HEK293 (cell line): ENCODE data around the gene CD3G.
A peak's percentile ranks its signal among the peaks of the same experiment; 100 is the strongest.

Experiments used
- GLI2 ChIP-seq: fragments of 450-650 bp; formaldehyde crosslinking; IDR thresholded peaks from 2 replicates; pipeline ENCODE4; 2017; ENCODE audit warnings: missing biosample characterization, missing genetic modification characterization, low read depth, borderline replicate concordance
- HIC1 ChIP-seq: fragments of 450-650 bp; formaldehyde crosslinking; IDR thresholded peaks from 2 replicates; pipeline ENCODE4 v1.5.1; 2016; ENCODE audit warnings: missing biosample characterization, missing genetic modification characterization
- KLF16 ChIP-seq: fragments of 450-650 bp; formaldehyde crosslinking; IDR thresholded peaks from 2 replicates; pipeline ENCODE4 v1.5.1; 2017; ENCODE audit warnings: missing biosample characterization, missing genetic modification characterization
- MEIS1 ChIP-seq: sonication (generic); formaldehyde crosslinking; IDR thresholded peaks from 2 replicates; pipeline ENCODE4 v1.8.1; 2022; ENCODE audit warnings: missing genetic modification reagents, mild to moderate bottlenecking, borderline replicate concordance
- SALL2 ChIP-seq: fragments of 450-650 bp; formaldehyde crosslinking; IDR thresholded peaks from 2 replicates; pipeline ENCODE4 v1.5.0; 2017; ENCODE audit warnings: missing biosample characterization, mild to moderate bottlenecking, missing genetic modification characterization, borderline replicate concordance
- ZBTB7A ChIP-seq: fragments of 450-650 bp; formaldehyde crosslinking; IDR thresholded peaks from 2 replicates; pipeline ENCODE4 v1.5.1; 2016; ENCODE audit warnings: low read depth, missing biosample characterization, missing genetic modification characterization
- ZNF362 ChIP-seq: fragments of 450-650 bp; formaldehyde crosslinking; IDR thresholded peaks from 2 replicates; pipeline ENCODE4 v1.5.1; 2016; ENCODE audit warnings: missing biosample characterization, missing genetic modification characterization
- ZNF37A ChIP-seq: fragments of 450-650 bp; IDR thresholded peaks from 2 replicates; pipeline ENCODE4 v1.5.1; 2018; ENCODE audit warnings: missing biosample characterization, missing genetic modification characterization
- ZNF391 ChIP-seq: fragments of 450-650 bp; formaldehyde crosslinking; IDR thresholded peaks from 2 replicates; pipeline ENCODE4 v1.5.1; 2016; ENCODE audit warnings: low read depth, missing biosample characterization, missing genetic modification characterization, borderline replicate concordance
- ZNF513 ChIP-seq: fragments of 450-650 bp; IDR thresholded peaks from 2 replicates; pipeline ENCODE4 v1.5.1; 2018; ENCODE audit warnings: missing biosample characterization, missing genetic modification characterization
- ZNF629 ChIP-seq: fragments of 450-650 bp; formaldehyde crosslinking; IDR thresholded peaks from 2 replicates; pipeline ENCODE4 v1.5.1; 2017; ENCODE audit warnings: missing biosample characterization, missing genetic modification characterization
- ZNF677 ChIP-seq: fragments of 450-650 bp; IDR thresholded peaks from 2 replicates; pipeline ENCODE4 v1.5.0; 2018; ENCODE audit warnings: missing biosample characterization, mild to moderate bottlenecking, missing genetic modification characterization, moderate library complexity
- ZNF707 ChIP-seq: fragments of 450-650 bp; formaldehyde crosslinking; IDR thresholded peaks from 2 replicates; pipeline ENCODE4 v1.5.1; 2016; ENCODE audit warnings: missing biosample characterization, missing genetic modification characterization
- ZNF837 ChIP-seq: fragments of 450-650 bp; formaldehyde crosslinking; IDR thresholded peaks from 2 replicates; pipeline ENCODE4 v1.5.1; 2016; ENCODE audit warnings: missing biosample characterization, missing genetic modification characterization
- ZNF843 ChIP-seq: fragments of 450-650 bp; formaldehyde crosslinking; IDR thresholded peaks from 2 replicates; pipeline ENCODE4 v1.5.1; 2016; ENCODE audit warnings: missing biosample characterization, missing genetic modification characterization
- ZSCAN18 ChIP-seq: fragments of 450-650 bp; formaldehyde crosslinking; IDR thresholded peaks from 2 replicates; pipeline ENCODE4 v1.5.1; 2016; ENCODE audit warnings: missing biosample characterization, missing genetic modification characterization
- TF ChIP-seq, protein P1 (sequence below): fragments of 450-650 bp; formaldehyde crosslinking; IDR thresholded peaks from 2 replicates; pipeline ENCODE4 v1.5.1; 2017; ENCODE audit warnings: missing biosample characterization, missing genetic modification characterization
- TF ChIP-seq, protein P2 (sequence below): fragments of 450-650 bp; formaldehyde crosslinking; IDR thresholded peaks from 2 replicates; pipeline ENCODE4 v1.5.1; 2016; ENCODE audit warnings: missing biosample characterization, missing genetic modification characterization
- TF ChIP-seq, protein P3 (sequence below): fragments of 450-650 bp; formaldehyde crosslinking; conservative IDR thresholded peaks from 2 replicates; pipeline ENCODE4 v1.5.1; 2016; ENCODE audit warnings: low read depth, missing biosample characterization, missing genetic modification characterization
- TF ChIP-seq, protein P4 (sequence below): sonication (generic); formaldehyde crosslinking; IDR thresholded peaks from 2 replicates; pipeline ENCODE4 v1.8.1; 2022; ENCODE audit warnings: mild to moderate bottlenecking, moderate library complexity, missing genetic modification reagents

CD3G gene

DNA sequence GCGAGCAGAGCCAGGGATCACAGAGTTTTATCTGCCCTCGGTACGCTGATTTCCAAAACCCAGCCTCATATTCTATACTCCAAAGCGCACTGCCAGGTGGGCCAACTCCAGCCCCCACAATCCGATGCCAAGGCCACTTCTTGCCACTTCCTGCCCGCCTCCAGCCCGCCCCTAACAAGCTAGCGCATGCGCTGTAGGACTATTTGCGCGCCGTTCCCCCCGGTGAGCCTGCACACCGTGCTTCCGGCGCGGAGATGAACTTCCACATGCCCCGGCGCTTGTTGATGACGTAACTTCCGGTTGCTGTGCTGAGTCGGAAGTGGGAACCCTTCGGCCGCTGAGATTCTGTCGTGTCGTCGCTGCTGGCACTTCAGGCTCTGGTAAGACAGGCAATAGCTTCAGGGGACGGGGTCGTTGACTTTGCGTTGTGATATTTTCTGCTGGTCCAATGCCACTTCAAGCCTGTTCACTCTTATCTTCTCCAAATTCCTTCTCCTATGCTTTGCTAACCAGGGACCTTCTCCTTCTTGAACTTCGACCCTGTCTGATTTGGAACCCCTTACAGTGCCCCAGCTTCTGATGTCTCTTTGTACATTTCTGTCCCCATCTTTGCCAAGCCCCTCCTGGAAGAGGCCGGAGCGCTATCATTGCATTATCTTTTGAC is 15.3 kb downstream of the CD3G start, which contains the start of gene UBE4A (continued):
- no peak for TF ChIP-seq ZSCAN18 (tag by site-specific recombination)
- TF ChIP-seq KLF16, result peak; percentile 37; the same call in 1 of the 2 replicates
- no peak for TF ChIP-seq ZBTB7A
- TF ChIP-seq, protein P1, sequence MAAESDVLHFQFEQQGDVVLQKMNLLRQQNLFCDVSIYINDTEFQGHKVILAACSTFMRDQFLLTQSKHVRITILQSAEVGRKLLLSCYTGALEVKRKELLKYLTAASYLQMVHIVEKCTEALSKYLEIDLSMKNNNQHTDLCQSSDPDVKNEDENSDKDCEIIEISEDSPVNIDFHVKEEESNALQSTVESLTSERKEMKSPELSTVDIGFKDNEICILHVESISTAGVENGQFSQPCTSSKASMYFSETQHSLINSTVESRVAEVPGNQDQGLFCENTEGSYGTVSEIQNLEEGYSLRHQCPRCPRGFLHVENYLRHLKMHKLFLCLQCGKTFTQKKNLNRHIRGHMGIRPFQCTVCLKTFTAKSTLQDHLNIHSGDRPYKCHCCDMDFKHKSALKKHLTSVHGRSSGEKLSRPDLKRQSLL (tag by site-specific recombination), result no peak
- TF ChIP-seq, protein P2, sequence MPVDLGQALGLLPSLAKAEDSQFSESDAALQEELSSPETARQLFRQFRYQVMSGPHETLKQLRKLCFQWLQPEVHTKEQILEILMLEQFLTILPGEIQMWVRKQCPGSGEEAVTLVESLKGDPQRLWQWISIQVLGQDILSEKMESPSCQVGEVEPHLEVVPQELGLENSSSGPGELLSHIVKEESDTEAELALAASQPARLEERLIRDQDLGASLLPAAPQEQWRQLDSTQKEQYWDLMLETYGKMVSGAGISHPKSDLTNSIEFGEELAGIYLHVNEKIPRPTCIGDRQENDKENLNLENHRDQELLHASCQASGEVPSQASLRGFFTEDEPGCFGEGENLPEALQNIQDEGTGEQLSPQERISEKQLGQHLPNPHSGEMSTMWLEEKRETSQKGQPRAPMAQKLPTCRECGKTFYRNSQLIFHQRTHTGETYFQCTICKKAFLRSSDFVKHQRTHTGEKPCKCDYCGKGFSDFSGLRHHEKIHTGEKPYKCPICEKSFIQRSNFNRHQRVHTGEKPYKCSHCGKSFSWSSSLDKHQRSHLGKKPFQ, result peak; percentile 74; the same call in 1 of the 2 replicates
- no peak for TF ChIP-seq ZNF513
- no peak for TF ChIP-seq ZNF707 (tag by site-specific recombination)
- TF ChIP-seq GLI2 (tag by site-specific recombination), result no peak
- TF ChIP-seq ZNF837, result no peak
- TF ChIP-seq SALL2 (tag by site-specific recombination), result no peak
- TF ChIP-seq, protein P3, sequence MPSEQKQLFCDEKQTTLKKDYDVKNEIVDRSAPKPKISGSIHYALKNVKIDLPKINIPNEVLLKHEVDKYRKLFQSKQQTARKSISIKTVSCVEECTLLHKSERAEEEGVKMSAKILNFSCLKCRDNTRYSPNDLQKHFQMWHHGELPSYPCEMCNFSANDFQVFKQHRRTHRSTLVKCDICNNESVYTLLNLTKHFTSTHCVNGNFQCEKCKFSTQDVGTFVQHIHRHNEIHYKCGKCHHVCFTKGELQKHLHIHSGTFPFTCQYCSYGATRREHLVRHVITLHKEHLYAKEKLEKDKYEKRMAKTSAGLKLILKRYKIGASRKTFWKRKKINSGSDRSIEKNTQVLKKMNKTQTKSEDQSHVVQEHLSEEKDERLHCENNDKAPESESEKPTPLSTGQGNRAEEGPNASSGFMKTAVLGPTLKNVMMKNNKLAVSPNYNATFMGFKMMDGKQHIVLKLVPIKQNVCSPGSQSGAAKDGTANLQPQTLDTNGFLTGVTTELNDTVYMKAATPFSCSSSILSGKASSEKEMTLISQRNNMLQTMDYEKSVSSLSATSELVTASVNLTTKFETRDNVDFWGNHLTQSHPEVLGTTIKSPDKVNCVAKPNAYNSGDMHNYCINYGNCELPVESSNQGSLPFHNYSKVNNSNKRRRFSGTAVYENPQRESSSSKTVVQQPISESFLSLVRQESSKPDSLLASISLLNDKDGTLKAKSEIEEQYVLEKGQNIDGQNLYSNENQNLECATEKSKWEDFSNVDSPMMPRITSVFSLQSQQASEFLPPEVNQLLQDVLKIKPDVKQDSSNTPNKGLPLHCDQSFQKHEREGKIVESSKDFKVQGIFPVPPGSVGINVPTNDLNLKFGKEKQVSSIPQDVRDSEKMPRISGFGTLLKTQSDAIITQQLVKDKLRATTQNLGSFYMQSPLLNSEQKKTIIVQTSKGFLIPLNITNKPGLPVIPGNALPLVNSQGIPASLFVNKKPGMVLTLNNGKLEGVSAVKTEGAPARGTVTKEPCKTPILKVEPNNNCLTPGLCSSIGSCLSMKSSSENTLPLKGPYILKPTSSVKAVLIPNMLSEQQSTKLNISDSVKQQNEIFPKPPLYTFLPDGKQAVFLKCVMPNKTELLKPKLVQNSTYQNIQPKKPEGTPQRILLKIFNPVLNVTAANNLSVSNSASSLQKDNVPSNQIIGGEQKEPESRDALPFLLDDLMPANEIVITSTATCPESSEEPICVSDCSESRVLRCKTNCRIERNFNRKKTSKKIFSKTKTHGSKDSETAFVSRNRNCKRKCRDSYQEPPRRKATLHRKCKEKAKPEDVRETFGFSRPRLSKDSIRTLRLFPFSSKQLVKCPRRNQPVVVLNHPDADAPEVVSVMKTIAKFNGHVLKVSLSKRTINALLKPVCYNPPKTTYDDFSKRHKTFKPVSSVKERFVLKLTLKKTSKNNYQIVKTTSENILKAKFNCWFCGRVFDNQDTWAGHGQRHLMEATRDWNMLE (tag by site-specific recombination), result peak; percentile 99
- no peak for TF ChIP-seq ZNF677 (tag by site-specific recombination)
- peak; percentile 83 for TF ChIP-seq HIC1
- no peak for TF ChIP-seq MEIS1
- peak; percentile 85 for TF ChIP-seq ZNF629 (tag by site-specific recombination)
- TF ChIP-seq ZNF362 (tag by site-specific recombination), result no peak
- TF ChIP-seq, protein P4, sequence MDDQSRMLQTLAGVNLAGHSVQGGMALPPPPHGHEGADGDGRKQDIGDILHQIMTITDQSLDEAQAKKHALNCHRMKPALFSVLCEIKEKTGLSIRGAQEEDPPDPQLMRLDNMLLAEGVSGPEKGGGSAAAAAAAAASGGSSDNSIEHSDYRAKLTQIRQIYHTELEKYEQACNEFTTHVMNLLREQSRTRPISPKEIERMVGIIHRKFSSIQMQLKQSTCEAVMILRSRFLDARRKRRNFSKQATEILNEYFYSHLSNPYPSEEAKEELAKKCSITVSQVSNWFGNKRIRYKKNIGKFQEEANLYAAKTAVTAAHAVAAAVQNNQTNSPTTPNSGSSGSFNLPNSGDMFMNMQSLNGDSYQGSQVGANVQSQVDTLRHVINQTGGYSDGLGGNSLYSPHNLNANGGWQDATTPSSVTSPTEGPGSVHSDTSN, result no peak
- no peak for TF ChIP-seq ZNF843 (tag by site-specific recombination)
- no peak for TF ChIP-seq ZNF391 (tag by site-specific recombination)
- no peak for TF ChIP-seq ZNF37A (tag by site-specific recombination)
